Measurements from ENCODE around the gene RPL19. TPM values are rescaled to one million over a fixed set of nuclear protein-coding genes. Genes with fewer than 3 reads are reported as not detected.

RPL19 gene
- total RNA-seq, 2 donors from 2014 or later = 1,534 to 2,029 TPM

DNA sequence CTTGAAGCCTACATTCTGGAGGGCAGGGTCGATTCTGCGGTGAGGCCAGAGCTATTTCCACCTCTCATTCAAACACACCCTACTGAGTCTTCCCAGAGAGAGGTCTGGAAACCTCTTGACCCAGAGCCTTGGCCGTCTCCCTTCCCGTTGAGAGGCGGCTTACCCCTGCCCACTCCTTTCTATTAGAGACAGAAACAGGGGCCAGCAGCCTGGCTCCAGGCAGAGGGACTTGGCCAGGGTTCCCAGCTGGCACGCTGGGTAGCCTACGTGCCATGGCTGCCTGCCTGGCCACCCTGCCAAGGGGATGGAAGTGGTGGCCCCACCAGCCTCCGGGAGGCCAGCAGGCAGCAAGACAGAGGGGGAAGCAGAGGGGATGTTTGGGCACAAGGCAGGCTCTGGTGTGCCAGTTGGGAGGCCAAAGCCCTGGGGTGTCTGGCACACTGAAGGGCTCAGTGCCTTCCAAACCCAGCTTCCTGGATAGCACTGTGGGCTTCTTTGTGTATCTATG, 19.6 kb downstream of the RPL19 start:
- TF ChIP-seq POLR2A (IDR thresholded peaks at IDR 0.05) = no peak
- TF ChIP-seq, protein P1, sequence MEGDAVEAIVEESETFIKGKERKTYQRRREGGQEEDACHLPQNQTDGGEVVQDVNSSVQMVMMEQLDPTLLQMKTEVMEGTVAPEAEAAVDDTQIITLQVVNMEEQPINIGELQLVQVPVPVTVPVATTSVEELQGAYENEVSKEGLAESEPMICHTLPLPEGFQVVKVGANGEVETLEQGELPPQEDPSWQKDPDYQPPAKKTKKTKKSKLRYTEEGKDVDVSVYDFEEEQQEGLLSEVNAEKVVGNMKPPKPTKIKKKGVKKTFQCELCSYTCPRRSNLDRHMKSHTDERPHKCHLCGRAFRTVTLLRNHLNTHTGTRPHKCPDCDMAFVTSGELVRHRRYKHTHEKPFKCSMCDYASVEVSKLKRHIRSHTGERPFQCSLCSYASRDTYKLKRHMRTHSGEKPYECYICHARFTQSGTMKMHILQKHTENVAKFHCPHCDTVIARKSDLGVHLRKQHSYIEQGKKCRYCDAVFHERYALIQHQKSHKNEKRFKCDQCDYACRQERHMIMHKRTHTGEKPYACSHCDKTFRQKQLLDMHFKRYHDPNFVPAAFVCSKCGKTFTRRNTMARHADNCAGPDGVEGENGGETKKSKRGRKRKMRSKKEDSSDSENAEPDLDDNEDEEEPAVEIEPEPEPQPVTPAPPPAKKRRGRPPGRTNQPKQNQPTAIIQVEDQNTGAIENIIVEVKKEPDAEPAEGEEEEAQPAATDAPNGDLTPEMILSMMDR (IDR thresholded peaks at IDR 0.05) = no peak
- ATAC-seq = no peak
- H3K4me3 ChIP-seq = no peak overlapping the region
- intact Hi-C loops (cut with DNase I) = no loop called here
- H3K36me3 ChIP-seq (replicated peaks in 1 of 2; ENCODE audit: insufficient read depth in 1 of 2, low read depth in 2 of 2) = no peaks in the 10 kb centered on the region
- H3K27me3 ChIP-seq = no peaks in the 10 kb centered on the region
- peaks cover 2% of the 10 kb centered on the region for H3K4me1 ChIP-seq
- WGBS, 2 donors = 54% methylated on average over 8 of the region's 8 CpGs; no CpG with 5 or more reads in 1 of the 2 donors
- DNase-seq = no peak
- H3K9me3 ChIP-seq = no peaks in the 10 kb centered on the region
- no peak overlapping the region for H3K27ac ChIP-seq

DNA sequence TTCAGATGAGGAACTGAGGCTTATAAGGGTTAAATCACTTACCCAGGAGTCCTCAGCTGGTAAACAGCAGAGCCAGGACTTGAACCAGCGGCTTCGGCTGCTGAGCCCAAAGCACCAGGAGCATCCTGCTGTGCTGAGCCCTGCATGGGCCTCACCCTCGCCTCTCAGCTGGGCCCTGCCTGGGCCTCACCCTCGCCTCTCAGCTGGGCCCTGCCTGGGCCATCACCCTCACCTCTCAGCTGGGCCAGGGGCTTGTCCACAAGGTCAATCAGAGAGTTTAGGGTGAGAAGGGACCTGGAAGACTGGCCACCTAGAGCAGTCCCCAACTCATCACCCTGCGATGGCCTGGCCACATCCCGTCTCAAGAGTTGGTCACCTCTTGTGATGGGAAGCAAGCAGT, 21.5 kb downstream of the RPL19 start:
- Histone ChIP-seq H3K27ac (no peak overlapping the region), H3K4me1 (peaks cover 15% of the 10 kb centered on the region), H3K36me3 (replicated peaks in 1 of 2; ENCODE audit: insufficient read depth in 1 of 2, low read depth in 2 of 2) (no peaks in the 10 kb centered on the region), H3K9me3 (no peaks in the 10 kb centered on the region), H3K27me3 (peaks cover 0 to 7% of the 10 kb centered on the region in 2 donors), H3K4me3 (no peak overlapping the region)
- DNase-seq = no peak
- intact Hi-C loops (cut with DNase I) = no loop called here
- TF ChIP-seq POLR2A (IDR thresholded peaks at IDR 0.05) = no peak
- TF ChIP-seq, protein P1 (IDR thresholded peaks at IDR 0.05) = no peak
- ATAC-seq = no peak
- WGBS, 2 donors = 83 to 97% methylated on average over 4 to 6 of the region's 6 CpGs

DNA sequence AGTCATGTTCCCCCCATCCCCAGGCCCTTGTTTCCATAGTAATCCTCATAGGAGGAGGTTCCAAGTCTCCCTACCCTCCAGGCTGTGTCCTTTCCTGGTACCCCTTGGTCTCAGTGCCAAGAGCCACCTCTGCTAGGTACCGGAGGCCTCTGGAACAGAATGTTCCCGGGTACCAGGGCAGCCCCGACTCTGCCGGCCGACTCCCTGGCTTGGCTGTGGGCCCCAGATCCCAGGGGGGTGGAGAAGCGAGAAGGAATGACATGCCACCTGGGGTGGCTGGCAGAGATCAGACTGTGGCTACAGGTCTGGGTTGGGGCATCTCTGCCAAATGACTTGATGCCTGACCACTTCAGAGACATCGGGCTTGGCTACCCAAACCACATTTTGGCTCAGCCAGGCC, 22.1 kb downstream of the RPL19 start:
- Histone ChIP-seq H3K4me1 (peaks cover 15% of the 10 kb centered on the region), H3K27me3 (peaks cover 0 to 7% of the 10 kb centered on the region in 2 donors), H3K9me3 (no peaks in the 10 kb centered on the region), H3K27ac (no peak overlapping the region), H3K36me3 (replicated peaks in 1 of 2; ENCODE audit: insufficient read depth in 1 of 2, low read depth in 2 of 2) (no peaks in the 10 kb centered on the region), H3K4me3 (no peak overlapping the region)
- 70 to 78% methylated on average over 4 to 7 of the region's 7 CpGs for WGBS, 2 donors
- intact Hi-C loops (cut with DNase I) = no loop called here
- ATAC-seq (no peak), DNase-seq (no peak)
- TF ChIP-seq POLR2A (IDR thresholded peaks at IDR 0.05) = no peak
- TF ChIP-seq, protein P1 (IDR thresholded peaks at IDR 0.05) = no peak

DNA sequence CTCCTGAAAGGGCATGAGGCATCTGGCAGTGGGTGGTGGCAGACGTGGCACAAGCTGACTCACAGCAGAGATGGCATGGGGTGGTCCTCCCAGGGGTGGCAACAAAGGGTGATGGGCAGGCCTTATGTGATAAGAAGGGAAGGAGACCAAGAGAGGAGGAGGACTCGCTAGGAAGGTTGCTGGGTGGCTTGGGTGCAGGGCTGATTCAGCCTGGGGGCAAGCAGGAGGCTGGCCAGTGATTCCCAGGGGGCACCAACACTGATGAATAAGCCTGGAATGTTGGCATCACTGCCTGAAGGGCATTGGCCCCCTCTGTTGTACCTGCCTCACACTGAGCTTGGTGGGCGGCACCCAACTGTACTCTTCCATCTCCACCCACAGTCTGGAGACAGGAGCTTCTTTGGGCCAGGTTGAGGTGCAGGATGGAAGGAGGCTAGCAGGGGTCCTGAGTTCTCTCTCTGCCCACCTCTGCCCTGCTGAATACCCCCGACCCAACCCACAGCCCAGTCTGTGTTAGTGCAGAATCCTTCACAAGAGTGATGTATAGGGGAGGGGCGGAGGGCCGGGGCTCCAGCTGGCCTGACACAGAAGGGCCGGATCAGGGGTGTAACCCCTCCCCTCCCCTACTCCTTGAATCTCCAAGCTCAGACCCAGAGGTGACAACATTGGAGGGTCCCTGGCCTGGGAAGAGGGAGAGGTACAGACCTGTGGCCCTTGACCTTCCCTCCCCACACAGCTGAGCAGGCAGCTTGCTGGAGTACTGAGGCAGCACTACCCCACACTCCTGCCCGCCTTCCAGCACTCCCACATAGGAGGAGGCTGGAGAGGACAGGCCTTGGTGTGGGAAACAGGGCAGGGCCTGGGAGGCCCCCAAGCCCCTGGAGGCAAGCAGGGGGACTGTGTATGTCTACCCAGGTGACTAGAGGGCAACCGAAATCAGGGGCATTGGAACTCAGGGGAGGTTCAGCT, 23.1 kb downstream of the RPL19 start:
- WGBS, 2 donors = 71 to 73% methylated on average over 7 of the region's 9 CpGs
- H3K27ac ChIP-seq = no peak overlapping the region
- intact Hi-C loops (cut with DNase I) = no loop called here
- ATAC-seq = no peak
- H3K4me1 ChIP-seq = peaks cover 15% of the 10 kb centered on the region
- H3K4me3 ChIP-seq = no peak overlapping the region
- TF ChIP-seq POLR2A (IDR thresholded peaks at IDR 0.05) = no peak
- TF ChIP-seq, protein P1 (IDR thresholded peaks at IDR 0.05) = no peak
- no peaks in the 10 kb centered on the region for H3K9me3 ChIP-seq
- no peak for DNase-seq
- no peaks in the 10 kb centered on the region for H3K36me3 ChIP-seq (replicated peaks in 1 of 2; ENCODE audit: insufficient read depth in 1 of 2, low read depth in 2 of 2)
- H3K27me3 ChIP-seq = peaks cover 0 to 7% of the 10 kb centered on the region in 2 donors

Data from body of pancreas (tissue), 4 donors.